RPMI8226 (cell line): ENCODE measurements around the gene GPR15.

Experiments
- DNase-seq: peaks from one replicate; pipeline ENCODE4 v3.0.0-alpha.2; 2015

GPR15 gene

DNA sequence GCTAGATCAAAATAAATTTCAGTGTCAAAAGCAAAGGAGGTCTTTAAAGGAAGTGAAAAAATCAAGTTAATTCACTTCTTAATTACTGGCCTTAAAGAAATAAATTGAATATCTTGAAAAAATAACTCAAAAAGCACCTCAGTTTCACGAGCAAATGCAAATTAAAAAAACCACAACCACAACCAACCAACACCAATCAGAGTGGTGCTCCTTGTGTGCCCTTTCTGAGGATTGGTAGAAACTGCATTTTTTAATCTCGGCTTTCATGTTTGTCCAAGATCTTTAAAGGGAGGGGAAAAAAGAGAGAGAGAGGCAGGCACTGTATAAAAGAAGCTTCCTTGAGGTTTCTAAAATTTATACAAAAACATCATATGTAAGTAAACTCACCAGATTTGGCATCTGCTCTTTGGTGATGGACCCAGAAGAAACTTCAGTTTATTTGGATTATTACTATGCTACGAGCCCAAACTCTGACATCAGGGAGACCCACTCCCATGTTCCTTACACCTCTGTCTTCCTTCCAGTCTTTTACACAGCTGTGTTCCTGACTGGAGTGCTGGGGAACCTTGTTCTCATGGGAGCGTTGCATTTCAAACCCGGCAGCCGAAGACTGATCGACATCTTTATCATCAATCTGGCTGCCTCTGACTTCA lies at the start of gene GPR15:
Gene GPR15 (plus strand): TSS at position 357 of the 653 bp plus-strand sequence. CDS start 56 bp downstream, at position 413.
- no peak for DNase-seq

DNA sequence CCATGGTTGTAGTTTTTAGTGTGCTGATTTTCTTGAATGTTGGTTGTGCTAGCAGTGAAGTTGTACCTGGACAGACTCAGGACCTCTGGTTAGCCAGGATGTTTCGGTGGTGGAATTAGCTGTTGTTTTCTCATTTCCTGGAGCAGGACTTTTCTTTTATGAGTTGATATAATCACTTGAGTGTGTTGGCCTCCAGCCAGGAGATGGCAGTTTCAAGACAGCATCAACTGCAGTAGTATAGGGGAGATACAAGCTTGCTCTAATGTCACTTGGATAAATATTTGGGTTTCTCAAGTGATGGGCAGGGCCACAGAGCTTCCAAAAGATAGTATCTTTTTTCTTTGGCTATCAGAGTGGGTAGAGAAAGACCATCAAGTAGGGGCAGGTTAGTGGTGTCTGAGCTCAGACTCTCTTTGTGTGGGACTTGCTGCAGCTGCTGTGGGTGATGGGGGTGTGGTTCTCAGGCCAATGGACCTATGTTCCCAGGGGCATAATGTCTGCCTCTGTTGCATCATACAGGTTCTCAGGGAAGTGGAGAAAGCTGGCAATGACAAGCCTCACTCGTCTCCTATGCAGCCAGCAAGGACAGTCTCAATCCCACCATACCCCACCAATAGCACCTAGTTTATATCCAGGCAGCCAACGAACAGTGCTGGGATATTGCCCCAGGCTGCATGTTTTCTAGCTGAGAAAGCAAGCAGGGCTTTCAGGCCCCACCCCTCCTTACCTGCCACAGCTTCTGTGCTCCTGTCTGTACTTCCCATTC lies 48.9 kb upstream of the GPR15 start:
- DNase-seq, result peak; percentile 7

DNA sequence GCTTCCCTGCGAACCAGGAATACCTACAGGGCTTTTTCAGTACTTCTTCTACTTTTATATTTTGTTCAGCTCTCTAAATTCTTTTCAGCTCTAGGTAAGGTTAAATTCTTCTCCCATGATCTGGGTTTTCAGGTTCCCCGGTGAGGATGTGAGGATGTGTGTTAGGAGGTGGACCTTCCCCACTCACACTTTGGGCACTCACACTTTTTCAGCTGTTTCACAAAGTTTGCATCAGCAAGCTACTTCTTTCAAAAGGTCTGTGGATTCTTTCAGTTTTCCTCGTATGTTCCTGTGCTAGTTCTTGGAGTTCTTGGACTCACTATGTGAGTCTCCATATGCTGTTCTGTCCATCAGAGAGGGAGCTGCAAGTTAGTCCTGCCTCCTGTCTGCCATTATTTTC lies 48.2 kb upstream of the GPR15 start:
- no peak for DNase-seq

DNA sequence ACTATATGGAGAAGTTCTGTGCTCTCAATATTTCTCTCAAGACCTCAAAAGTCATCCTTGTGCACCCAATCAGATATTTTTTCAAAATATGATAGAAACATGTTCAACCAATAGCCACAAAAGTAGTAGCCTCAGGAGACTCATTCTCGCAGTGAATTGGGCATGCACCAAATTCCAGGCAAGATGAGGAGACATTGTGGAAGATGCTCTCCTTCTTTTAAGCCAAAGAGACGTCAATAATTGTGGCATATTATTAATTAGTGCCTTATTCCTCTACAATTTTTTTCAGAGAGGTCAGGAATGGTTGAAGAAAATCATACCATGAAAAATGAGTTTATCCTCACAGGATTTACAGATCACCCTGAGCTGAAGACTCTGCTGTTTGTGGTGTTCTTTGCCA lies 34.4 kb upstream of the GPR15 start, which contains the start of gene OR5K2:
Gene OR5K2 (plus strand): TSS at position 301 of the 400 bp plus-strand sequence. CDS start 0 bp downstream, at position 301.
- DNase-seq, result no peak

DNA sequence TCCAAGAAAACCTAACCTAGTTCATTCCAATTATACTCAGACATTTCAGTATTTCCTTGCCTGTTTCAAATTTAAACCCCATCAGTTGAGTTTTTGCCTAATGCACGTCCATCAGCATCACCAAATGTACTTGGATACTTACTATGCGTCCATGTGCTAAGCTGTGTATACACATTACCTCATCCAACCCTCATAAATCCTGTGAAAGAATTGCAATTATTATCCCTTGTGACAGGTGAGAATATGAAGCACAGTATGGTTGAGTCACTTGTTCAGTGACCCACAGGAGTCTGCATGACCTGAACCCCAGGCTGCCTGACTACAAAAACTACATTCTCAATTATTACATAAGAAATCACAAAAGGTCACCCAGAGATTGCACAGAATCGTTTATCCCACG lies 31.8 kb upstream of the GPR15 start:
- DNase-seq, result no peak

DNA sequence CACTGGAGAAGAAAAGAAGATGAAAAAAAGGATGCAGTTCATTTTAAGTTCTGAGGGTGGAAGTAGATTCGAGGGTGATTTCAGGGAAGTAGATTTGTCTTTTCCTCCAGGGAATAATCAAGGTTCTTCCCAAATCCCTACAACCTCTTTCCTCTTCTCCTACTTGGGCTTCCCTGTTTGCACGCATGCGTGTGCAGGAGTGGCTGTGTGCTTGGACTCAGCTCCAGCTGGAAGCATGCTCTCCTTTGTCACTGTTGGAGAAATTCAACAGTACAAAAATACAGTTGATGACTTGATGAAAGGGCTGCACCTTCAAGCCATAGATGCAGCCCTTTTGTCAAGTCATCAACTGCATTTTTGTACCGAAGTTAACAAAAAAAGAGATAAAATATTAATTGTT lies 30.5 kb upstream of the GPR15 start:
- DNase-seq, result no peak

DNA sequence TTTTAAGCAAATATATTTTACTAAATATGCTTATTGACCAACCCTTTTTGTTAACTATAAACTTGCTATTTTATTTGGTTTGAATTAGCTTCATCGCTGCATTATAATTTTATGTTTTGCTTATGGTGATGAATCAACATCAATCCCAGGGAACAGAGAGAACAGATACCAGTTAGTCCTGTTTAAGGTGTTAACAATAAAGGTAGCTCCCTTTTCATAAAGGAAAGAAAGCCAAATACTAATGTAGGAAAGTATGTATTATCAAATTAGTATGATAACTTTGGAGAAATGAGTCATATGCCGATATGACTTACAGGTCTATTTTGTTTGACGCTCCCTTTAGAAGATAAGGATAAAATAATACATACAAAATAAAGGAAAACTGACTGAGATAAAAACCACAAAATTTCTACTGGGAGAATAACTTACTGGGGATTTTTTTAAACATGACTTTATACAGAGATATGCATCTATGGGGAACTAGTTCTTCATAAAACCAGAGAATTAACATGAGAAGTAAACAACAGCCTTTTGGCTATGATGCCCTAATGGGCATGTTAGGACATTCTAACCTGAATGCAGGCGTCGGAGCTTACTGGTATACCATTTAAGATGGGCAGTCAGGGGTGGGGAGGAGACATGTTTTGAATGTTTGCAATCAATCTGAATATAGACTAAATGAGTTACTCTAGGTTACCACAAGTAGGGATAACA lies 29.8 kb upstream of the GPR15 start:
- no peak for DNase-seq

DNA sequence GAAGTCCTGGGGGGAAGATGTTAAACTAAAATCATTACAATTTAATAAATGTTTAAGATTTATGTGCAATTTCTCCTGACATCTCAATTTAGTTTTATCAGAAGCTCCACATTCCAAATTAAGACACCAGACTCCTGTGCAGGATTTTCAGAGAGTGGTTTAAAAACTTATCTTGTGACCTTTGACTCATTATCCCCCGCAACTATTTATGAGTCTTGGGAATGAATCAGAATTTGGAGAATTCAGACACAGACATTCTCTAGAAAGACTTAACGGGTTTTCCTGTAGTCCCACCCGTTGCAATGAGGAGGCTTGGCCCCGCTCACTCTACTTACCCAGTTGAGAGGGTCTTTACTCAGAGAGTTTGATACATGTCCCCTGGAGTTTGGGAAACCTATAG lies 27.2 kb upstream of the GPR15 start:
- DNase-seq, result no peak

DNA sequence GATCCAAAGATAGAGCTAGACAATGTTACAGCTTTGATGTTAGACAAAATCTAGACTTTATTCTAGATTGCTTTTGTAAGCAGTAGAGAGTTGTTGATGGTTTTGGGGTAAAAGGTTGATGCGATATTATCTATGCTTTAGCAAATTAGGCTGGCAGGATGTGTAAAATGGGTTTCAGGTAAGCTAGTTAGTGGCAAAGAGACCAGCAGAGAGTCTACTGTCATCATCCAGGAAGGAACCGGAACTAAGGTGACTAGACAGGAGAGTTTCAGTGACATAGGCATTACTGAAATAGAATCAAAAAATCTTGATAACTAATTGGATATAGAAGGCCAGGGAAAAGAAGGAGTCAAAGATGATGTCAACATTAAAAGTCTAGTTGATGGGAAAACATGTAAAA lies 23.2 kb upstream of the GPR15 start:
- DNase-seq, result no peak

DNA sequence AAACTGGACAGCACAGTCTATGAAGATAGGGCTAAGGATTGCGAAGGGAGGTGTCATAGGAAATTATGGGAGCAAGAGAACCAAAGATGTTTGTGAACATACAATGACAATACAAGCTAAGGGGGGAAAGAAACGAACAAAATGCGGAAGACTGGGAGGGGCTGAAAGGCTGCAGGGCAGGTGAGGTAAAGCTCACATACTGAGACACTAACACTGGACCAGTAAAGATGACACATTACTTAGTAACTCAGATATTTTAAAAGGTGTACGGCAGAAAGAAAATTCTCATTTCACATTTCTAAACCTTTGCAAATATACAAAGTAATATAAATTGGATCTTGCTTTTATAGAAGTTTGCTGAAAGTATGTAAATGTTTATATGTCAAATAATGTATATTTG lies 19.2 kb upstream of the GPR15 start:
- DNase-seq, result no peak

DNA sequence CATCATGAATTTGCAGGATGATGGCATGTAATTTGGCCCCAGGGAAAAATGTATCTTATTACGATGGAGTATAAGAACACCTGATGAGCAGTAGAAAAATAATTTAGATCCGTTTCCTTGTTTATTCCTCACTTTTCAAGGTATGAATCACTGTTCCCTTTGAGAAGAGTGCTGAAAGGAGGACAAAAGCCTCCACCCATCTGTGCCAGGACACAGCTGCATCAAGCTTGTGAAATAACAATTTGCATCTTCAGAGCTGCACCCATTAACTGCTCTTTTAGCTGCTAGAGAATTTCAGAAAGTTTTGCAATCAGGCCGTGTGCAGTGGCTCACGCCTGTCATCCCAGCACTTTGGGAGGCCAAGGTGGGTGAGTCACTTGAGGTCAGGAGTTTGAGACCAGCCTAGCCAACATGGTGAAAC lies 18.7 kb upstream of the GPR15 start:
- no peak for DNase-seq

DNA sequence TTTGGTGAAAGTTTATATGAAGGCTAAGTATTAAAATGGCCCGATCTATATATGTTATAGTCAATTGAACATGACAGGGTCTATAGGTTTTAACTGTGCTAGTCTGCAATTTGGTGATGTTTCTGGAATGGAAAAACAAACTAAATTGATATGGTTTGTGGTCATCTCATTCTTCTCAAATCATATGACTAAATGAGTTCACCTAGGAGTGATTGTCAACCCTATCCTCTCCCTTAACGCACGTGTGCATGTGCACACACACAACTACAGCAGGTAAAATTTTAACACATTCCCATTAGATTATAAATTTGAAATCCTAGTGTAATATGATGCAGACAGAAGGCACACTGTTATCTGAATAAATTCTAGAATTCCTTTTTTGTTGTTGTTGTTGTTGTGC lies 18.0 kb upstream of the GPR15 start:
- DNase-seq, result no peak

DNA sequence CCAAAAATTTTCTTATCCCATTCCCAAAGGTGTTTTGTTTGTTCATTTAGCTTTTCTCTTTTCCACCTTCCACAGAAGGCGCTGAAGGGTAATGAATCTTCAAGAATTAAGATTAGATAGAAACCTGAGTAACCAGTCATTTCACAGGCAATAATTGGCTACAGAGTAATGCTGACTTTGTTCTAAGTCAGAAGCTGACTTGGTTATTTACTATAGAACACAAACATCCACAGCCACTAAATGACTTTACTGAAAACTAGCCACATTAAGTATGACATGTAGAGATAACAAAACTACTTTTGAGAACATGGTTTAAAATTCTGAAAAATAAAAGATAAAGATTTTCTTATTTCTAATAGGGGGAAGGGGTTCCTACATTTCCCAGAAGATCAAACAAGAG lies 16.8 kb upstream of the GPR15 start:
- no peak for DNase-seq

DNA sequence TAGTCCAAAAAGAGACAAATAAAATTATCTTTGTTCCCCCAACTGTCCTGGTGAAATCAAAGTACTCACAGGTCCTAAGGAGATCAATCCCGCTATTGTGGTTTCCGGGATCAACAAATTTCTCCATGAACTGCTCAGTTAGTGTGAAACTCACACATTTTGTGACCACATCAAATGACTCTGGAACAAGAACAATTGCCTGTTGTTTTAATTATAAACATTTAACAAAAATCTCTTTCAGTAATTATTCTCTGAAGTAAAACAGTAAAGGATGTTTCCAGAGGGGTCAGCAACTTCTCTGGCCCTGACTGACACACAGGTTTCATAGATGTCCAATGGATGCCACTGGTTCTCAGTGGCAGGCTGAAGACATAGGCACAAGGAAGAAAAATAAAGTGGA lies 13.0 kb upstream of the GPR15 start:
- DNase-seq, result no peak

DNA sequence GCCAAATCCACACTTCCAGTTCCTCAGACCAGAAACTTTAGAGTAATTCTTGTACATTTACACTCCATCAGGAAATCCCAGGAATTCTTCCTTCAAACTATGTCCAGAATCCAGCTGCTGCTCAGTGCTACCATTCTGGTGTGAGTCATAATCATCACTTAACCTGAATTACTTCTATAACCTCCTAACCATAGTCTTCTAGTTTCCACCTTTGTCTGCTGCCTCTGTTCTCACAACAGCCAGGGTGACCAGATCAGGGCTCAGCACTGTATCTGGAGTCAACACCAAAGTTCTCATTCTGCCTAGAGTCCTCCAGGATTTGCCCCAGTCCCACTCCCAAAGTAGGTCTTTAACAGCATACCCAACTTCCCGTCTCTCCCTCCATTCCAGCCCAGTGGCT lies 12.4 kb upstream of the GPR15 start:
- no peak for DNase-seq

DNA sequence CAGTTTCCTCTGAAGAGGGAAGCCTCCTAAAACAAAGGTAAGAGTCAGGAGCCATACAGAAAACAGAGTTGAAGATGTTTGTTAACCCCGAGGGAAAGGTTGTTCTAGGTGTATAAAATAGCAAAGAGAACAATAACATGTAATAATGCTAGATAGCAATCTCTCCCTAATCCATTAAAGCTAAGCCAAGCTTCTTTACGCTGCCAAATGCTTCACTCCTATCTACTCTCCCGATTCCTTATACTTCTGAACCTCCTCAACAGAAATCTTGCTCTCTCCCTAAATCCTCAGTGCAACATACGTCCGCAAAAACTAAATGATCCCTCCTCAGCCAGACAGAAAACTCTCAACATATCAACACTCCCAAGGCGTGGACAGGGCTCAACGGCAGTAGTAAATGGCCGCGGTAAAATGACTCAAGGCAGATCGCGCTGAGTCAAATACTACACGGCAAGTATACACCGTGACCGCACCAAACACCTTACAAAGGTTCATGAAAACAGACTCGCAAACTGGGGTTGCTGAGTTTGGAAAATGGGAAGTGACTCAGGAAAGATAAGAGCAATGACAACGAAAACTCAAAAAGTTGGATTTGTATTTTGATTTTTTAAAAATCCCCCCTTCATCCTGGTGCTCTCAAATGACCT lies 9.8 kb upstream of the GPR15 start:
- peak; percentile 72 for DNase-seq

DNA sequence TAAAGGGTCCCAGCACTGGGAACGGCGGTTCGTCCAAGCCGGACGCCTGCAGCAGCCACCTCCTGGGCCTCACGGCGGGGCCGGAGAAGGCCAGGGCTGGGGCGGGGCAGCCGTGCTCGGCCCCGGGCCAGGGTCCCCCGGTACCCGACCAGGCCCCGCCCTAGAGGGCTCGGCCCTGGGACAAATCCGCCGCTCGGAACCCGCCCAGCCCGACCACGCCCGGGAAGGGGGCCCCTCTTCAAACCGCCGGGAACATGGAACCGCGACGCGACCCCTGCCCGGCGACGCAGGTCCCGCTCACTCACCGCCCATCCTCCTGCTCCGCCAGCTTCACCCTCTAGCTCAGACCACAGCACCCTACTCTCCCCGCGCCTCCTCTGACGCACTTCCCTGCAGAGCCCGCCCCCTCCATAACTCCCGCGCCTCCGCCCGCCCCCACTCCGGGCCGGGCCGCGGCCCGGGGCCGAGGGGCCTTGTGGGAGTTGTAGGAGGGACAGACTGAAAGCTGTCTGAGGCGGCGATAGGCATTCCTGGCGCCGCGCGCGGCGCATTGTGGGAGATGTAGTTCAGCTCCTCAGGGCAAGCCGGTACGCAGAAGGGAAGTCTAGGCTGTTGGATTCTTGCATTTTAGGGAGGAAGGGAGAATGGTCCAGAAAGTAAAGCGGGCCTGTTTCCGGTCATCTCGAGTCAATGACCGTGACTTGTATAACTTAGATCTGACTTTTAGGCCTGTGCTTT lies 9.1 kb upstream of the GPR15 start, which contains the start of gene CLDND1:
Gene CLDND1 (minus strand): TSS at position 359 of the 738 bp plus-strand sequence. CDS start 1,478 bp downstream, outside the sequence.
- DNase-seq, result peak; percentile 97

DNA sequence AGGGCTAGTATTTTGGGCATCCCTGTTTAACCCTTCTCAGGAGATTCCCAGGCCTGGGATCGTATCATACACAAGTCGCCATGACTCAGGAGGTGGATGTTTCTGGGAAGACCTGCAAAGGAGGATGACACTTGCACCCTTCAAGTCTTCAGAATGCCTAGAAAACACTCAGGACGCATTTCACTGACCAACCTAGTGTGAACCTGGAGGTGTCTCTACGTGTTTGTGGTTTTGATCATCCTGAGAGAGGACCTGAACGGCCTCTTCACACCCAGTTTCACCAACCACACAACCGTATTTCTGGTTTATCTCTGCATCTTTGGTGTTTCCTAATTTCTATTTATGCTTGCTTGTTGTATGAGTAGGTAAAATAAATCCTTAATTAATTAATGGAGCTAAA lies 6.3 kb upstream of the GPR15 start:
- no peak for DNase-seq

DNA sequence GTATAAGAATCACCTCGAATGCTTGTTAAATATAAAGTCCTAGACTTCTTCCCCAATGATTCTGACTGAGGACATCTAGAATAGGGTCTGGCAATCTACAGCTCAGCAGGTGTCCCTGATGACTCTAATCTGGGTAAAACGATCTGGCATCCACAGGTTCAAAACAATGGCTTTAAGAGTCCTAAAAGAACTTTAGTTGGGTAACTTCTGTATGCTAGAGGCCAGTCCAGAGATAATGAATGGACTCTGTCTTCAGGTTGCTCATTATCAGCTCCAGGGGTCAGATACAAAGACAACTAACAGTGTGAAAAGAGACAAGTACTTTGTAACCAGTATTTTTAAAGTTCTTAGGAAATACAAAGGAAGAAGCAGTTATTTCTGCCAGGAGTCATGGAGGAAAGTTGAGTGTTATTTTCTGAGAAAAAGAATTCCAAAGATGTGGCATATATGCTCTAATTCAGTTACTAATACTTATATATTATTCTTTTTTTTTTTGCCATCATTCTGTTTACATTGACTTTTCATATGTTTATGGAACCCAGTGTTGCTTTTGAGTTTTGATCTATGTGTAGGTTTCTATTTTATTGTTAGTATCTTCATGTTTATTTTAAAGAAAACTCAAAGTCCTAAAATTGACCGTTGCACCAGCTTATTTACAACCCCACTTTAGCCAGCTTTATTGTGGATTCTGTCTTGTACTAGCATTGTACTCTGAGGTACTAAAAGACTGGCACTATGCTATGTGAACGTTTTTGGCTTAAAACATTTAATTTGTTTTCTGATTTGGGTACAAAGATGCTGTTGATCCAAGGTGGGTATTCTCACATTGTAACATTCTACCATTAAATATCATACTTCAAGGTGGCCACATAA lies 3.1 kb upstream of the GPR15 start:
- DNase-seq, result no peak

DNA sequence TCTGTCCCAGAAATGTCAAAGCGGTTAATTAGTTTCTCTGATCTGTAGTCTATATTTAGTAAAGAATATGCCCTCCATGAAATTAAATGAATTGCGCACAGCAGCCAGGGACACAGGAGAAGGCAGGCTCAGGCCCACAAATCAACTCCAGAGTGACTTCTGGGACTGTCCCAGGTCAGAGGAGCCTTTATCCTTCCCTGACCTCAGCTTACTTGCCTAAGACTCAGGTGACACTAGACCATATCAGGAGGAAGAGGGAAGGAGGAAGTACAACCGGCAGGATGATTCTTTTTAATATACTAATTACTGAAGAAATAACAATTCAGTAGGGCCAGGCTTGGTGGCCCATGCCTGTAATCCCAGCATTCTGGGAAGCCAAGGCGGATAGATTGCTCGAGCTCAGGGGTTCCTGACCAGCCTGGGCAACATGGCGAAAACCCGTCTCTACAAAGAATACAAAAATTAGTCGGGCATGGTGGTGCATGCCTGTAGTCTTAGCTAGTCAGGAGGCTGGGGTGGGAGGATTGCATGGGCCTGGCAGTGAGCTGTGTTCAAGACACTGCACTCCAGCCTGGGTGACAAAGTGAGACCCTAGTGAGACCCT lies 1.8 kb upstream of the GPR15 start:
- DNase-seq, result no peak

DNA sequence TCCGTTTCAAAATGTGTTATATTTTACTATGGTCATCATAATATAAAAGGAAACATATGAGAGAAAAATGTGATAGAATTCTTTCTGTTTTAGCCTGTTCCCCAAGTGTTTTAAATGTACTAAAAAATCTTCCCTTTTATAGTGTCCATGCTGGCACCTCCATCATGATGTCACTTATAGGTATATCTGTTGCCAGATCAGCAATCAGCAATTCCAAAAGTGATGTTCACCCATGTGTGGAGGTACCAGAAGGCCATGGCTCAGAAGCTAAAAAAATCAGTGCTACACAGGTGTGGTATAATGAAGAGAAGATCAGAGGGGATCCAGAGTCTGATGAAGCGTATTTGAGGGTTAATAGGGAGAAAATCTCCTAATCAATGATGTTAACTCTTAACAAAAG lies 1.1 kb upstream of the GPR15 start:
- DNase-seq, result no peak
